MCF 10A (cell line): ENCODE data around the gene POU3F3. TPM values are rescaled to one million over a fixed set of nuclear protein-coding genes. Genes with fewer than 3 reads are reported as not detected.

ENCODE experiments used
- BruUV-seq: library from RNA; stranded (reverse); fragments of 400-500 nt; replicated peaks from 2 replicates; lab custom pipeline; 2021; lab: Mats Ljungman, UMichigan
- CTCF ChIA-PET: fragments of 300-600 bp; sonication (Branson Sonifier 250); formaldehyde crosslinking; extraction: SDS; loops from one replicate; lab custom pipeline; 2021; ENCODE audit warnings: antibody characterized with exemption, inconsistent platforms; lab: Yijun Ruan, JAX
- POLR2A ChIA-PET: fragments of 300-600, 350-650 bp; sonication (Branson Sonifier 250); formaldehyde crosslinking; extraction: SDS; loops from one replicate; lab custom pipeline; 2020; ENCODE audit warnings: antibody characterized with exemption, inconsistent platforms; lab: Yijun Ruan, JAX
- DNase-seq: peaks from one replicate; pipeline ENCODE4 v3.0.0-alpha.2; 2018; ENCODE audit not compliant: unreplicated experiment
- H3K27ac Mint-ChIP-seq: one replicate; pipeline ENCODE4 v1.8.0; 2022; ENCODE audit warnings: mild to moderate bottlenecking, low read depth, mixed read lengths; ENCODE audit not compliant: unreplicated experiment
- H3K27me3 Mint-ChIP-seq: one replicate; pipeline ENCODE4 v1.8.0; 2022; ENCODE audit warnings: mixed read lengths; ENCODE audit not compliant: insufficient read depth, unreplicated experiment
- H3K36me3 Mint-ChIP-seq: one replicate; pipeline ENCODE4 v1.8.0; 2022; ENCODE audit warnings: mild to moderate bottlenecking, moderate library complexity, mixed read lengths; ENCODE audit not compliant: insufficient read depth, unreplicated experiment
- H3K4me1 Mint-ChIP-seq: one replicate; pipeline ENCODE4 v1.8.0; 2022; ENCODE audit warnings: mixed read lengths; ENCODE audit not compliant: insufficient read depth, unreplicated experiment
- H3K4me3 Mint-ChIP-seq: one replicate; pipeline ENCODE4 v1.8.0; 2022; ENCODE audit warnings: mild to moderate bottlenecking, moderate library complexity, mixed read lengths; ENCODE audit not compliant: unreplicated experiment
- H3K9me3 Mint-ChIP-seq: one replicate; pipeline ENCODE4 v1.8.0; 2022; ENCODE audit warnings: mixed read lengths; ENCODE audit not compliant: unreplicated experiment
- intact Hi-C: fragments of 100-400 bp; cut with micrococcal nuclease; formaldehyde crosslinking; loops from 2 replicates; pipeline ENCODE4 v1.14.1; 2022
- total RNA-seq: library from RNA; stranded (reverse); gene quantifications from 2 replicates; pipeline ENCODE4 v1.2.3, GENCODE V29; 2022
- TF ChIP-seq, protein P1 (sequence below): fragments of 200-600 bp; IDR thresholded peaks from one replicate; pipeline ENCODE4 v1.8.0; 2022; ENCODE audit warnings: antibody characterized with exemption, mild to moderate bottlenecking; ENCODE audit not compliant: unreplicated experiment

The POU3F3 gene
- total RNA-seq, 1 experiment from 2014 or later = not detected

DNA sequence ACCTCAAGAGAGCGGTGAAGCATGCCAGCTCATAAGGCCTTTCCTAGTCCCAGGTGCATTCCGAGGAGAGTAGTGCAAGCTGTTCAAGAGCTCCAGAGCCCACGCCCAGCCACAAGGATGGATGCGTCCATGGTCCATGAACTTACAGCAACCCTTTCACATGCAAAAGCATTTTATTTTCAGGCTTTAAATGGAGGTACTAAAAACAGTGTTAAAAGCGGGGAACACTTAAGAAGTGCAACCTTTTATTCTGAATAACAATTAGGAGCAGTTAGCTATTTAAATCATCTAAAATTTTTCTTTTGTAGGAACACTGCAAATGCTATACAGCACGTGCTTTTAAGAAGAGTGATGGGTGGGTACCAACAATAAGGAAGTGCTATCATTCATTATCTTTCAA, 33.8 kb downstream of the POU3F3 start:
- Mint-ChIP-seq H3K9me3 (no peaks in the 10 kb centered on the region), H3K4me1 (peaks cover 8% of the 10 kb centered on the region), H3K27ac (peak overlapping the region; percentile 10), H3K27me3 (no peaks in the 10 kb centered on the region), H3K36me3 (no peaks in the 10 kb centered on the region), H3K4me3 (no peak overlapping the region)
- CTCF ChIA-PET = interaction anchor here (0.5 kb wide), 1 partner anchor 633 kb away, joined by 3 read pairs; no protein-coding TSS in a partner anchor
- DNase-seq = no peak
- intact Hi-C loops = no loop called here
- TF ChIP-seq, protein P1, sequence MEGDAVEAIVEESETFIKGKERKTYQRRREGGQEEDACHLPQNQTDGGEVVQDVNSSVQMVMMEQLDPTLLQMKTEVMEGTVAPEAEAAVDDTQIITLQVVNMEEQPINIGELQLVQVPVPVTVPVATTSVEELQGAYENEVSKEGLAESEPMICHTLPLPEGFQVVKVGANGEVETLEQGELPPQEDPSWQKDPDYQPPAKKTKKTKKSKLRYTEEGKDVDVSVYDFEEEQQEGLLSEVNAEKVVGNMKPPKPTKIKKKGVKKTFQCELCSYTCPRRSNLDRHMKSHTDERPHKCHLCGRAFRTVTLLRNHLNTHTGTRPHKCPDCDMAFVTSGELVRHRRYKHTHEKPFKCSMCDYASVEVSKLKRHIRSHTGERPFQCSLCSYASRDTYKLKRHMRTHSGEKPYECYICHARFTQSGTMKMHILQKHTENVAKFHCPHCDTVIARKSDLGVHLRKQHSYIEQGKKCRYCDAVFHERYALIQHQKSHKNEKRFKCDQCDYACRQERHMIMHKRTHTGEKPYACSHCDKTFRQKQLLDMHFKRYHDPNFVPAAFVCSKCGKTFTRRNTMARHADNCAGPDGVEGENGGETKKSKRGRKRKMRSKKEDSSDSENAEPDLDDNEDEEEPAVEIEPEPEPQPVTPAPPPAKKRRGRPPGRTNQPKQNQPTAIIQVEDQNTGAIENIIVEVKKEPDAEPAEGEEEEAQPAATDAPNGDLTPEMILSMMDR = no peak
- no TSS peak for BruUV-seq
- POLR2A ChIA-PET = no interaction called here

DNA sequence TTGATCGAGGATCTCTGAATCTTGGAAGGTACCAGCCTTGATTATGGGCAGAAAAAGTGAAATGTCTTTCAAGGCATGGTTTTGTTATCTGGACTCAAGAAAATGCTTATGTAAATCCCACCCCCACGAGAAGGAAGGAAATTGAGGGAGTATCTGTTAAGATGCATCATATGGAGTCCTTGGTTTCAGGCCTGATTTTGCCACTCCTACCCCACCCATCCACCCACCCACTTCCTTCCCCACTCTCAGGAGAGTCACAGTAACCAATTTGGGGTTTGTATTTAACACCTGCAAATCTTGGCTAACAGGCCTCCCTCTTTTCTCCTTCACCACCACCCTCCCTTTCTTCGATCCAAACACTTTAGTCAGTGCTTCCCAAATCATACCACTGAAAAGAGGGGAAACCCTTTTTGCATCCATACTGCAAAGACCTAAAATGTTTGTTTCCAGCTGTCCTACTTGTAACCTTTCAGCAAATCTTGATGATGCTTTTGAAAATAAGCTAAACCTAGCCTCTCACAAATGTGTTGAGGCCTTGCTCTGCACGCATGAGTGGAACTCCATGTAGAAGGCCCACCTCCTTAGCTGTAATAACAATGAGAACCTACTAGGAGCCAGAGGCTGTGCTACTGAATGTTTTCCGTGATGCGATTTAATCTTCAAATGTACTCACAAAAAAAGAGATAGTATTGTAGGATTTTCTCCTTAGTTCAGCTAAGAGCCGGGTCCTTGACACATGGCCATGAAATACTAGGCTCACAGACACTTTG, 34.8 kb downstream of the POU3F3 start:
- DNase-seq = no peak
- peak overlapping the region; percentile 10 for H3K27ac Mint-ChIP-seq
- H3K36me3 Mint-ChIP-seq = no peaks in the 10 kb centered on the region
- BruUV-seq = no TSS peak
- intact Hi-C loops = no loop called here
- no peak overlapping the region for H3K4me3 Mint-ChIP-seq
- H3K4me1 Mint-ChIP-seq = peaks cover 3% of the 10 kb centered on the region
- POLR2A ChIA-PET = no interaction called here
- no peaks in the 10 kb centered on the region for H3K27me3 Mint-ChIP-seq
- TF ChIP-seq, protein P1 = no peak
- no peaks in the 10 kb centered on the region for H3K9me3 Mint-ChIP-seq
- CTCF ChIA-PET = interaction anchor here (0.6 to 1.1 kb wide), 2 partner anchors 31 to 1467 kb away, joined by 3 read pairs; no protein-coding TSS in a partner anchor

DNA sequence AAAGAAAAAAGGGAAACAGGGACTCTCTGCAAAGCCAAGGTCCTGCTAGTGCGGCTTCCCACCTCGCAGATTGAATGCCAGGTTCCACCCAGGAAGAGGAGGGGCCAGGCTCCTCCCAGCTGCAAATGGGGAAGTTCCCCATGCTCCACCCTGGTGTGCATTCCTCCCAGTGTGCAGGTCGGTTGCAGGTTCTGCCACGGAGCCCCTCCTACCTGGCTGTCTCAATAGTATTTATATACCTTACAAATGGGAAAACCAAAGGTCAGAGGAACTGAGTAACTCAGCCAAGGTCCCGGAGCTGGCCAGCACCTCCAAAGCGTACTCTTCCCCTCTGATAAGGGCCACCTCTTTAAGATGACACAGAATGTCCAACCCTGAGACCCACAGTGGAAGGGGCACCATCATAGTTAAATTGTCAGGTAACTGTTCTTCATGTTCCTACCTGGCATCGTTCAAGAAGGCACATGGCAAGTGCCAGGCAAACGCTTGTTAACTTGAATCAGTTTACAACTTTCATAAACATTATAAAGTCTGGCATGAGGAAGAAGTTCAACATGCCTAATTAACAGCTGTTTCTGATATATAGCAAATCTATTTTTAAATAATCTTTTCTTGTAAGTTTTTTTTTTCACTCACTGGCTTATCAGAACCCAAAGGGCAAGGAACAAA, 35.5 kb downstream of the POU3F3 start:
- H3K27me3 Mint-ChIP-seq = no peaks in the 10 kb centered on the region
- BruUV-seq = no TSS peak
- TF ChIP-seq, protein P1 = no peak
- ChIA-PET POLR2A (no interaction called here), CTCF (interaction anchor here (0.6 to 1.1 kb wide), 3 partner anchors 31 to 1468 kb away, joined by 3 read pairs; no protein-coding TSS in a partner anchor)
- intact Hi-C loops = no loop called here
- DNase-seq = no peak
- no peaks in the 10 kb centered on the region for H3K4me1 Mint-ChIP-seq
- H3K9me3 Mint-ChIP-seq = no peaks in the 10 kb centered on the region
- H3K36me3 Mint-ChIP-seq = no peaks in the 10 kb centered on the region
- H3K4me3 Mint-ChIP-seq = no peak overlapping the region
- no peak overlapping the region for H3K27ac Mint-ChIP-seq
